Peyer's patch (tissue), 4 donors: Measurements from ENCODE around the gene PLOD3. TPM values are rescaled to one million over a fixed set of nuclear protein-coding genes. Genes with fewer than 3 reads are reported as not detected.
A peak's percentile ranks its signal among the peaks of the same experiment; 100 is the strongest.

Experiments used
- DNase-seq, 3 donors: peaks; one replicate each; pipeline ENCODE4 v3.0.0-alpha.2; 2017 to 2019
- H3K27ac ChIP-seq, 4 donors: fragments of 200-600 bp; sonication (generic); one replicate each; pipeline ENCODE4 v1.5.1; 2016 to 2019
- H3K27me3 ChIP-seq, 2 donors: fragments of 200-600 bp; sonication (generic); one replicate each; pipeline ENCODE4 v1.5.1; 2019
- H3K36me3 ChIP-seq, 3 donors: fragments of 200-600 bp; sonication (generic); one replicate each; pipeline ENCODE4 v1.5.1; 2016 to 2019
- H3K4me1 ChIP-seq, 4 donors: fragments of 200-600 bp; sonication (generic); one replicate each; pipeline ENCODE4 v1.5.1; 2016 to 2019
- H3K4me3 ChIP-seq, 4 donors: fragments of 200-600 bp; sonication (generic); 1 replicate in 3 of 4; 2 replicates in 1 of 4; pipeline ENCODE4 v1.5.1; 2016 to 2019; ENCODE audit warnings: mild to moderate bottlenecking in 1 of 4
- H3K9me3 ChIP-seq, 4 donors: fragments of 200-600 bp; sonication (generic); one replicate each; pipeline ENCODE4 v1.5.1; 2016 to 2019; ENCODE audit warnings: mild to moderate bottlenecking in 1 of 4
- POLR2A ChIP-seq, 2 donors: fragments of 450-650 bp; IDR thresholded peaks; one replicate each; pipeline ENCODE4 v1.5.1; 2017; ENCODE audit warnings: antibody characterized with exemption in 2 of 2, mild to moderate bottlenecking in 2 of 2, moderate library complexity in 2 of 2
- total RNA-seq, 4 donors: library from RNA; depleted of rRNA; stranded (reverse); fragments of >200 nt; gene quantifications; one replicate each; pipeline ENCODE4 v1.1.0, GENCODE V29; 2016
- TF ChIP-seq, protein P1 (sequence below), 6 experiments: fragments of 450-650 bp in 4 of 6; fragments of 200-600 bp in 2 of 6; sonication (generic) in 1 of 6; IDR thresholded peaks; one replicate each; pipeline ENCODE4 v1.5.1; 2017 to 2019; ENCODE audit warnings: antibody characterized with exemption in 6 of 6, mild to moderate bottlenecking in 3 of 6, moderate library complexity in 1 of 6

The PLOD3 gene
- total RNA-seq, 4 donors from 2014 or later: 62.7 to 103 (median 83.7) TPM

DNA sequence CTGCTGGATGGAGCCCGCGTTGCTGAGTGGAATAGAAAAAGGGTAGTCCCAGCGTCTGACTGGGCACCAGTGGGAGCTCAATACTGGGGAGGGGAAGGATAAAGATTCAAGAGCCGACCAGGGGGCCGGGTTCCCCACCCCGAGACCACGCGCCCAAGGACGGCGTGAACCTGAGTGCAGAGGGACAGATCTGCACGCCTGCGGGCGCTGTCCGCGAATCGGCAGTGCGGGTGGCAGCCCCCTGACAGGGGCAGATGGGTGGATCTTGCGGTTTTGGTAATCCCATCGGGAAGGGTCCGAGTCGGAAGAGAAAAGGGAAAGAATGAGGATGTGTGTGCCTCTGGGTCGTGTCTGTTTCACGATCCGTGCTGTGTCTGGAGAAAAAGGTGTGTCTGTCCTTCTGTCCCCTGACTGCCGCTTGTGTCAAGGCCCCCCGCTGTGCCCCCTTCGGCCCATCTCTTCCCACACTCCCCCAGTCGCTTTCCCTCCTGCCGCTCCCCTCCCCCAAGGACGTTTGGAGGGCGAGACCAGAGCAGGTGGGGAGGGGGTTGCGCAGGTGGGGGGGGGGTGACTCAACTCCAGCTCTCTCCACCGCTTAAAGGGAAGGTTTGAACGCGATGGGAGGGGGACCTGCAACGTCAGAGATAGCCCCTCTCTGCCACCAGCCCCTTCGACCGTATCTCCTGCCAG, 51.3 kb downstream of the PLOD3 start:
- no peak for DNase-seq
- Histone ChIP-seq H3K27ac (no peak overlapping the region), H3K27me3 (peaks cover 0 to 49% of the 10 kb centered on the region in 2 donors), H3K4me3 (peak overlapping the region in 1 of 4 donors; percentile 17), H3K9me3 (peaks cover 0 to 3% (median 0%) of the 10 kb centered on the region in 4 donors), H3K36me3 (no peaks in the 10 kb centered on the region), H3K4me1 (peaks cover 3 to 62% (median 31%) of the 10 kb centered on the region in 4 donors)
- no peak for TF ChIP-seq POLR2A (IDR thresholded peaks at IDR 0.05)

DNA sequence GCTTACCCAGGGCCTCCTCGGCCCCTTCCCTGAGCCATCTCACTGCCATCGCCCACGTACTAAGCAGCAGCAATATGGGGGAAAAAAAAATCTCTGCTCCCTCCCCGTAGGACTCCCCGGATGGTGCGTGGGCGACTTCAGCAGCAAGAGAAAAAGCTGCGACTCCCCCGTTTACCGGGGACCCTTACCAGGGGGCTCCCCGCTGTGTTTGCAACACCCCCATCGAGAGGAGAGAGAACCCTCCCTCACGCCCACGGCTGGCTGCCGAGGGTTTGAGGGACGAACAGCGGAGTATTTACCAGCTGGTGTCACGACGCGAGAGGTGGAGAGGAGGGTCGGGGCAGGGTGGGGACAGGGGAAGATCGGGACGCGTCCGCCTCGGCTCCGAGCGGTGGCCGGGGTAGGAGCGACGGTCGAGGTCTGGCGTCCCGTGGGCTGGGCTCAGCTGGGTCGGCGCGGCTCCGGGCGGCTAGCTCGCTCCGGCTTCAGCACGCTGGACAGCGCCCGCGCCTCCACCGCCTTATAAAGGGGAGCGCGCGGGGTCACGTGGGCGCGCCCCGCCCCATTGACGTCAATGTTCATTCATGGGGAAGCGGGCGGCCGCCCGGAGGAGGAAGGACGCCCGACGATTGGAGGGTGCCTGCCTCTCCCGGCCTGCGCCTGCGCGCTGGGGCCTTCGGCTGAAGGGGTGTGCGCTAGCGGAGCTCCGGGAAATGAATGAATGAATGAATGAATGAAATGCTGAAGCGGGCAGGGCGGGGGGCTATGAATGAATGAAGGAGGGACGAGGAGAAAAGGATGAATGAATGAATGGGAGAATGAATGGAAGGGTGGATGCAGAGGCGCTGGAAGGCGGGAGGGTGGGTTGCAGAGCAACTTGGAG, 52.1 kb downstream of the PLOD3 start, which contains the start of gene VGF:
Gene VGF, minus strand, starts transcription at position 495 of the 883 bp plus-strand sequence. CDS start 726 bp downstream, outside the sequence.
- Histone ChIP-seq H3K27ac (no peak within 1 kb of the TSS), H3K4me3 (peak within 1 kb of the TSS in 2 of 4 donors; percentile 10 to 17), H3K36me3 (peaks cover 0 to 1% (median 0%) of the 10 kb centered on the region in 3 donors), H3K9me3 (peaks cover 0 to 3% (median 0%) of the 10 kb centered on the region in 4 donors), H3K4me1 (peaks cover 3 to 58% (median 31%) of the 10 kb centered on the region in 4 donors), H3K27me3 (peaks cover 0 to 42% of the 10 kb centered on the region in 2 donors)
- peak; percentile 86 to 96 (median 96) for DNase-seq
- TF ChIP-seq POLR2A (IDR thresholded peaks at IDR 0.05): no peak
- TF ChIP-seq, protein P1, sequence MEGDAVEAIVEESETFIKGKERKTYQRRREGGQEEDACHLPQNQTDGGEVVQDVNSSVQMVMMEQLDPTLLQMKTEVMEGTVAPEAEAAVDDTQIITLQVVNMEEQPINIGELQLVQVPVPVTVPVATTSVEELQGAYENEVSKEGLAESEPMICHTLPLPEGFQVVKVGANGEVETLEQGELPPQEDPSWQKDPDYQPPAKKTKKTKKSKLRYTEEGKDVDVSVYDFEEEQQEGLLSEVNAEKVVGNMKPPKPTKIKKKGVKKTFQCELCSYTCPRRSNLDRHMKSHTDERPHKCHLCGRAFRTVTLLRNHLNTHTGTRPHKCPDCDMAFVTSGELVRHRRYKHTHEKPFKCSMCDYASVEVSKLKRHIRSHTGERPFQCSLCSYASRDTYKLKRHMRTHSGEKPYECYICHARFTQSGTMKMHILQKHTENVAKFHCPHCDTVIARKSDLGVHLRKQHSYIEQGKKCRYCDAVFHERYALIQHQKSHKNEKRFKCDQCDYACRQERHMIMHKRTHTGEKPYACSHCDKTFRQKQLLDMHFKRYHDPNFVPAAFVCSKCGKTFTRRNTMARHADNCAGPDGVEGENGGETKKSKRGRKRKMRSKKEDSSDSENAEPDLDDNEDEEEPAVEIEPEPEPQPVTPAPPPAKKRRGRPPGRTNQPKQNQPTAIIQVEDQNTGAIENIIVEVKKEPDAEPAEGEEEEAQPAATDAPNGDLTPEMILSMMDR (IDR thresholded peaks at IDR 0.05): no peak

DNA sequence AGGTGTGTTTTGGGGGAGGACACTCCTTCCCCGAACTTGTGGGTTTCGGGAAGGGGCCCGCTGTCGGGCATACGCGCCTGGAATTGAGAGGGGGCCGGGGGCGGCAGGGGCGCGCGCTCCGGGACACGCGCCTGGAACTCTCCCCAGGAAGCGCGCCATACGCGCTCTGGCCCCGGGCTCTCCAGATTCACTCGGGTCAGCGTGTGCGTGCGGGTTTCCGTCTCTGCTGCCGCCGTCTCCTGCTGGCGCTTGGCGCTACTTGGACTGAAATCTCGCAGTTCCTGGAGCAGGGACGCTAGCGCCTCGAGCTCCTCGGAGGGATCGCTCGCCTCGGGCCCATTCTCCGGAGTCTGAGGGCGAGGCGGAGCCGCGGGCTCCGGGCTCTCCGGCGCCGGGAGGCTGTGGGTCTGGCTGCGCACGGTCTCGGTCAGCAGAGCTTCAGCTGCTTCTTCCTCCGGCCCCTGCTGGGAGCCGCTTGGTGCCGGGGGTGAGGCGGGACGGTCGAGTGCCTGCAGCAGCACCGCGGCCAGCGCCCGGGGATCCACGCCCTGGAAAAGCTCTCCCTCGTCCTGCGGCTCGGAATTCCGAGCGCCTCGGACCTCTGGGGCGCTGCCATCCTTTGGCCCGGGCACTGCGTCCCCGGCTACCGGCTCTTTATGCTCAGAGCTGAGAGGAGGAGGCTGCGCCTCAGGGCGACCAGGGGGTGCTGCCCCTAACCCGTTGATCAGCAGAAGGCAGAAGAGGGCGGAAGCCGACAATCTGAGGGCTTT, 53.1 kb downstream of the PLOD3 start:
- no peak for DNase-seq
- peaks cover 0 to 38% of the 10 kb centered on the region in 2 donors for H3K27me3 ChIP-seq
- H3K4me1 ChIP-seq: peaks cover 3 to 48% (median 27%) of the 10 kb centered on the region in 4 donors

DNA sequence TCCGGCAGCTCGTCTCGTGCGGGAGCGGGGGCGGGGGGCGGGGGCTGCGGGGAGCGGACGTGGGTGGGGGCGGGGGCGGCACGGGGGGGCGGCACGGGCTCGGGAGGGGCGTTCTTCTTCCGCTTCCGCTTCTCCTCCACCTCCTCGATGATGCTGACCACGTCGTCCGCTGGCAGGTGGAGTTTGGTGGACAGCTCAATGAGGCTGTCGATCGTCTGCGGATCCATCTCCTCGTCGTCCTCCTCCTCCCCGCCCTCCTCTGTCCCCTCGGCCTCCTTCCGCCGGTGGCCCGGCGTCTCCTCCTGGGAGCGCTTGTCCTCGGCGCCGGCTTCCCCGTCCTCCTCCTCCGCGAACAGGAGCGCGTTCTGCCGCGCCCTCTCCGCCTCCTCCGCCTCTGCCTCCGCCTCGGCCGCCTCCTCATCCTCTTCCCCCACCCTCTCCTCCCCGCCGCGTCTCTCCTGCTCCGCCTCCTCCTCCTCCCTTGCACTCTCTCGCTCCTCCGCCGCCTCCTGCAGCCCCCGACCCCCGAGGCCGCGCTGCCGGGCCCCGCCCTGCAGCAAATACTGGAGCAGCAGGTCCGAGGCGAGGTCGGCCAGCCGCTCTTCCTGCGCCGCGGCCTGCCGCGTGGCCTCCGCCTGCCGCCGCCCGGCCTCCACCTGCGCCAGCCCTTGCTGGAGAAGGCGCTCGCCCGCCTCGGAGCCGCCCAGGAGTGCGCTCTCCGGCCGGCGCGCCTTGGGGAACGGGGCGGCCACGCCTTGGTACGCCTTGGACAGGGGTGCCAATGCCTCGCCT, 53.9 kb downstream of the PLOD3 start:
- Histone ChIP-seq H3K4me1 (peaks cover 3 to 45% (median 27%) of the 10 kb centered on the region in 4 donors), H3K4me3 (peak overlapping the region; percentile 28 to 57 (median 42)), H3K36me3 (peaks cover 0 to 19% (median 0%) of the 10 kb centered on the region in 3 donors), H3K27ac (no peak overlapping the region), H3K9me3 (peaks cover 0 to 3% (median 0%) of the 10 kb centered on the region in 4 donors), H3K27me3 (peaks cover 0 to 38% of the 10 kb centered on the region in 2 donors)
- no peak for DNase-seq
- TF ChIP-seq, protein P1 (IDR thresholded peaks at IDR 0.05): no peak
- TF ChIP-seq POLR2A (IDR thresholded peaks at IDR 0.05): no peak

More for the DNA sequence above, 53.1 kb downstream of the PLOD3 start:
- peaks cover 0 to 3% (median 0%) of the 10 kb centered on the region in 4 donors for H3K9me3 ChIP-seq
- no peak for TF ChIP-seq POLR2A (IDR thresholded peaks at IDR 0.05)
- TF ChIP-seq, protein P1 (IDR thresholded peaks at IDR 0.05): no peak
- H3K27ac ChIP-seq: no peak overlapping the region
- H3K36me3 ChIP-seq: peaks cover 0 to 11% (median 0%) of the 10 kb centered on the region in 3 donors
- H3K4me3 ChIP-seq: peak overlapping the region in 3 of 4 donors; percentile 37 to 57 (median 47)

DNA sequence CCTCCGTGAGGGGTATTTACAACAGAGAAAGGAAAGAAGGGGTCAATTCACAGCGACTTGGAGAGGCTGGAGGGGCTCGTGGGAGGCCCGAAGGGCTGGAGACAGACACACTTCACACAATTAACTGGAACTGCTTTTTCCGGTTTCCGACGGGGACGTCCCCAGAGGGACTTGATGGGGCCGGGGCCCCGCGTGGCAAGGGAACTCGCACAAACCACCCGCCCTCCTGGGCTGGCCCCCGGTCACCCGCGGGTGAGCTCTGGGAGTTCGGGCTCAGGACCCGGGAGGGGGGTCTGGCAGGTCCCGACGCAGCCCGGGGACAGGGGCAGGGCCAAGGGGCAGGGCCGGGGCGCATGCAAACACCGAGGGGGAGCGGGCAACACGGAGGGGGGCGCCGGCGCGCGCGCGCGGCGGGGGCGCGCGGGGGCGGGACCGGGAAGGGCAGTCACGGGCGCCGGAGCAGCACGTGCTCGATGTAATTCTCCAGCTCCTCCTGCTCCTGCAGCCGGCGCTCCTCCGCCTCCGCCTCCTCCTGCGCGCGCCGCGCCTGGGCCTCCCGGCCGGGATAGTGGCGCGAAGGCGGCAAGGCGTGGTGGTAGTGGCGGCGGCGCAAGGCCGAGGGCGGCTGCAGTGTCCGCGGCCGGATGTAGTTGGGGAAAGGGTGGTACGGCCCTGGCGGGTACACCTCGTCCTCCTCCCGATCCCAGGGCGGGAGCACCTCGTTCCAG, 54.7 kb downstream of the PLOD3 start:
- Histone ChIP-seq H3K36me3 (peaks cover 0 to 26% (median 0%) of the 10 kb centered on the region in 3 donors), H3K27me3 (peaks cover 0 to 38% of the 10 kb centered on the region in 2 donors), H3K27ac (peak overlapping the region in 2 of 4 donors; percentile 14 to 25), H3K9me3 (peaks cover 0 to 3% (median 0%) of the 10 kb centered on the region in 4 donors), H3K4me3 (peak overlapping the region; percentile 28 to 57 (median 42)), H3K4me1 (peaks cover 3 to 45% (median 27%) of the 10 kb centered on the region in 4 donors)
- DNase-seq: no peak
- TF ChIP-seq, protein P1 (IDR thresholded peaks at IDR 0.05): no peak
- TF ChIP-seq POLR2A (IDR thresholded peaks at IDR 0.05): no peak
